ENCODE measurements around the gene ZMYND15.
A peak's percentile ranks its signal among the peaks of the same experiment; 100 is the strongest.

GRCh38 chr17:4789951-4790704 is 50.5 kb downstream of the ZMYND15 start:
- no peak for TF ChIP-seq EZH2 (IDR thresholded peaks at IDR 0.05; ENCODE audit: low read length, missing control alignments)
- TF ChIP-seq CTCF (conservative IDR thresholded peaks at IDR 0.05 in 1 of 2, IDR thresholded peaks at IDR 0.05 in 1 of 2; ENCODE audit: low read depth in 1 of 2, low read length in 2 of 2) = peak; percentile 40

Data from fibroblast of lung (primary cell).